HK-2 (cell line): ENCODE data around the gene RAB1B.
A peak's percentile ranks its signal among the peaks of the same experiment; 100 is the strongest.
"Not testable (repeated sequence)": the region's sequence is repeated elsewhere in the genome, so short reads cannot be mapped to it uniquely, and the experiment has no call there.

Source experiments
- DNase-seq: peaks from one replicate; pipeline ENCODE4 v3.0.0-alpha.2; 2018; ENCODE audit not compliant: unreplicated experiment

RAB1B gene

DNA sequence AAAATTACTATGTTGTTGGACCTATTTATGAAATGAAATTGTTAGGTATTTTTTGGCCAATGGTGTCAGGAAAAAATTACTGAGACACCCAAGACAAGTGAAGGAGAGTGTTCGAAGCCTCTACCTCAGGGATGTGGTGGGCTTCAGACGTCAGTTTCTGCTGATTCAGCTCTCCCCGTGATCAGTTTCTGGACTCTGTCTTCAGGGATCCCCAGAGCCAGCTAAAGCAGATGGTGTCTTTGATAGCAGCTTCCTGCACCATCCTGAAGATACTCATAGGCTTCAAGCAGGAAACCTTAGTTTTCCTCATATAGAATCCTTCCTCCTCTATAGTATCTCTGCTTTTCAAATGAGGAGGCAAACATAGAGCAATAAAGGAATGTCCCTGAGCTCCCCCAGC, 41.0 kb downstream of the RAB1B start:
- no peak for DNase-seq

DNA sequence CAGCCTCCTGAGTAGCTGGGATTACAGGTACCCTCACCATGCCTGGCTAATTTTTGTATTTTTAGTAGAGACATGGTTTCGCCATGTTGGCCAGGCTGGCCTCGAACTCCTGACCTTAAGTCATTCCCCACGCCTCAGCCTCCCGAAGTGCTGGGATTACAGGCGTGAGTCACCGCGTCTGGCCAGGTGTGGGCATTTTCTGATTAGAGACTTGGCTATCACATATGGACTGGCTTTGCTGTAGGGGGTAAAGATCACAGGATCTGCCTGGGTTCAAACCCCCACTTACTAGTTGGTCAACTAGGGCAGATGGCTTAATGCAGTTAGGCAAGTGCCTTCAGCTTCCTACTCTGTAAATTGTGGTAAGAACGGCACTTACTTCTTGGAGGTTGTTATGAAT, 41.9 kb downstream of the RAB1B start:
- no peak for DNase-seq

DNA sequence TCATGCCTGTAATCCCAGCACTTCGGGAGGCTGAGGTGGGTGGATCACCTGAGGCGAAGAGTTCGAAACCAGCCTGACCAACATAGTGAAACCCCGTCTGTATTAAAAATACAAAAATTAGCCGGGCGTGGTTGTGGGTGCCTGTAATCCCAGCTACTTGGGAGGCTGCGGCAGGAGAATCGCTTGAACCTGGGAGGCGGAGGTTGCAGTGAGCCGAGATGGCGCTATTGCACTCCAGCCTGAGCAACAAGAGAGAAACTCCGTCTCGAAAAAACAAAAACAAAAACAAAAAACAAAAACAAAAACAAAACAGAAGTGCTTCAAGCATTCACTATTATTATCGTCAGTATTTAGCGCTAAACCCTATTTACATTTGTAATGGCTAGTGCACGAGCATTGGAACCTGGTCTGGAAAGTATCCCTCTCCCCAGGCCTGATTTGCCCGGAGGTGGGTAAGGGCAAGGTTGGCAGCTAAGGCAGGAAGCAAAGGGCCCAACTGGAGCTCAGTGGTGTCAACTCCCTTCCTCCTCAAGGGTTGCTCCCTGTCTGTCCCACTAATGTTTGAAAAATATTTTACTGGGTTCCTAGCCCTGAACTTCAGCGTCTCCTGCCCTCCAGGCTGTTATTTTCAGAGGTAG, 42.5 kb downstream of the RAB1B start:
- DNase-seq: not testable (repeated sequence)

DNA sequence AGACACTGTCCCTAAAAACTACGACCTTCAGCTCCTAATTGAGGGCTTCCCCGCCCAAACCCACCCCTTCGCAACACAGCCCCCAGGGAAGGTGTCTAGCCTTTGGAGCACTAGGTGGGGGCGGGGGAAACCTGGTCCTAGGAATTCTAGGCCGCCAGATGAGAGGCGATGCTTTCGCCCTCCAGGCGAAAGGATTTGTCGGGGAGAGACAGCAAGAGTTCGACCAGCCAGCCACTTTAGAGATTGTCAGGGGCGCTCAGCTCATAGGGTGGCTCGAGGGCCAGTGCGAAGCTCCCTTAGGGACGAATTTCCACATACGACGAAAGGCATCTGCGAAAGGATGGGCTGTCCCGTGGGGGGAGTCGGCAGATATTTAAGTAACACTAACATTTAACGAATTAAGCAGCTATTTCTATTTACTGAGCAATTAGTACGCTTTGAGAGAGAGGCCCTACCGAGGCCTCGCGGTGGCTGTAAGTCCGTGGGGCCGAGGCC, 43.1 kb downstream of the RAB1B start:
- no peak for DNase-seq

DNA sequence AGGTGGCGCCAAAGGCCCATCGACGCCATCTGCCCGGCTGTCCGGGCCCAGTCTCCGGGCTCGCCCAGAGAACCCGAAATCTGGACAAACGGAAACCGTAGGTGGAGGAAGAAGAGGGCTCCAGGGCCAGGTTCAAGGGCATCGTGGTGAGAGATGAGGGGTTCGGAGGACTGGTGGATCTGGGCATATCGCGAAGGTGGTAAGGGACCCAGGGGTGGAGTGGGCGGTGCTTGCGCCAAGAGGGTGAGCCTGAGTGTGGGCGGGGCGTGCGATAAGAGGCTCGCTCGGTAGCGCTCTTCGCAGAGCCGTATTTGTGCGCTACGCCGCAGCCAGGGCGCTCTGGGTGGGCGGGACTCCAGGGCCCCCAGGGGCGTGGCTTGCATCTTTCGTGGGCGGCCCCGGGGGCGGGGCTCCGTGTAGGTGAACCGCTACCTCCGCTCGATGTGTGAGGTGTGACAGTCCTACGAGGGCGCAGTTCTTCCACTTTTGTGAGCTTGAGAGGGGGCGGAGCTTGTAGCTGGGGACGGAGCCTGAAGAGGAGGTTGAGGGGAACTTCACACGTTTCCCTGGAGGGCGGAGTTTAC, 43.6 kb downstream of the RAB1B start:
- peak; percentile 76 for DNase-seq

DNA sequence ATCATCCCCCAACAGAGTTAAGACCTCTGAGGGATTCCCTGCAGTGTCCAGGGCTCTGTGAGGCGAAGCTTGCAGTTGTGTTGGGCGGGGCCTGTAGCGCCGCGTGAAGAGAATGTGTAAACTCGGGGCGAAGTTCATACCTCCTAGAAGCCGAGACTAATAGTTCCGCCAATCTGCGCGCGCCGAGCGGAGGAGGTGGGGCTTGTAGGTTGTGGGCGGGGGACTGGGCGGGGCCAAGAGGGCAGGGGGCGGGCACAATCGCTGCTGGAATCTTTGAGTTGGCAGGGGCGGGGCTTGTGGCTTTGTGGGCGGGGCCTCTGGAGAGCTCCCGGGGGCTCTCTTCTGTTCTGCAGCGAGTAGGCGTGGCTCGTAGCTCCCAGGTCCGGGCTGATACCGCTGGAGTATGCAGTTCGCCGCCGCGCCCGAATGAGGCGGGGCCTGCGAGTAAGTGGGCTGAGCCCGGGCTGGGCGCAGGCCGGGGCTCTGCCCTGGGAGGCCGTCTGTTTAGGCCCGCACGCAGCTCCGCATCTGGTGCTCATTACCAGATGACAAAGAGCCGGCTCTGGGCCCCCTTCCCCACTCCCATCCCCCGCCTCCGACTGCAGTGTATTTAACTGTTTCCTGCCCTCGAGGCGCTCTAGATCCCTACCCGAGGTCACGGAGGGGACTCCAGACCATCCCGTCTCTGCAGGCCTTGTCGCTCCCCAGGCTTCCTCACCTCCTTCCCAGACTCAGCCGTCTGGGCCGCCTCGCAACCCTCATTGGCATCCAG, 44.3 kb downstream of the RAB1B start:
- DNase-seq: peak; percentile 97

DNA sequence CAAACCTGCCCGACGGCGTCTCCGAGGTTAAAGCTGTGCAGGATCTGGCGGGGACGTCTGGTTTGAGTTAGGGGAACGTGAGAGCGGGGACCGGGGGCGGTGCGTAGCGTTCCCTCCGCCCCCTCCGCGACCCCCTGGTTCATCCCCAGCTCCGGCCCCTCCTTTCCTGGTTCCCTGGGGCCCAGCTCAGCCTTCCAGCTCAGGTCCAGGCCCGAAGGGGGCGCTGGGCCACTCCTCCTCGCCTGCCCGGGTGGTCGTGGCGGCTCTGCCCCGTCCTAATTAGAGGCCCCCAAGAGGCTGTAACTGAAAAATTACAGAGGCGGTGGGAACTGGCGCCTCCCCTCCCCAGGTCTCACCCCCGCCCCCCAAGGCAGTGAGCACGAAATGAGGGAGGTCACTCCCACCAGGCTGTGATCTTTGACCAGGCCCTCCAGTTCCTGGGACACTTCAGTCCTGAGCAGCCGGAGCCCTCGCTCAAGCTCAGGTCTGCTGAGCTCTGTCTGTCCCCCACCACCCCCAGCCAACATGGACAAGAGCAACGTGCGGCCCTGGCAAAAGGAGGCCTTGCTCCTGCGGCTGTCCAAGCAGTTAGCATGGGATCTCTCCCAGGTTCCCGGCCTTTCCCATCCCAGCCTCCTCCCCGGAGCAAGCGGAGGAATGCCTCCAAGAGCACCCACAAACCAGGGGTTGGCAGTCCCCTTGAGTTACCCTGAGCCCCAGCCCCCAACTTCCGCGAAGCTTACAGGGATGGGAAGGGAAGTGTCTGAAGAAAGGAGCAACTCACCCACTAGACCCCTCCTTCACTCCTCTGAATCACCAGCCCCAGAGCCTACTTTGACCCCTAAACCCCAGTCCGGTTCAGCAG, 45.1 kb downstream of the RAB1B start:
- DNase-seq: no peak

DNA sequence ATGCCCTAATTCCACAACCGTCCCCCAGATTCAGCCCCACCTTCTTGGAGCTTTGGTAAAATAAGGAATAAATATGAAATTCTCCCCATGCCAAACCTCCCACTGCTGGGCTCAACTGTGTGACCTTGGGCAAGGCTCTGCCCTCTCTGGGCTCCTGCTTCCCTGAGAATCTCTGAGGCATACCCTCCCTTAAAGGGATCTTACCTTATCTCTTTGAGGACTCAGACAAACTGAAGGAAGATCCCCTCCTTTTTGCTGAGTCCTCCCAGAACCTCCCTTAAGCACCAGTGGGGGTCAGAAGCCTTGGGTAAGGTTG, 45.7 kb downstream of the RAB1B start:
- no peak for DNase-seq

DNA sequence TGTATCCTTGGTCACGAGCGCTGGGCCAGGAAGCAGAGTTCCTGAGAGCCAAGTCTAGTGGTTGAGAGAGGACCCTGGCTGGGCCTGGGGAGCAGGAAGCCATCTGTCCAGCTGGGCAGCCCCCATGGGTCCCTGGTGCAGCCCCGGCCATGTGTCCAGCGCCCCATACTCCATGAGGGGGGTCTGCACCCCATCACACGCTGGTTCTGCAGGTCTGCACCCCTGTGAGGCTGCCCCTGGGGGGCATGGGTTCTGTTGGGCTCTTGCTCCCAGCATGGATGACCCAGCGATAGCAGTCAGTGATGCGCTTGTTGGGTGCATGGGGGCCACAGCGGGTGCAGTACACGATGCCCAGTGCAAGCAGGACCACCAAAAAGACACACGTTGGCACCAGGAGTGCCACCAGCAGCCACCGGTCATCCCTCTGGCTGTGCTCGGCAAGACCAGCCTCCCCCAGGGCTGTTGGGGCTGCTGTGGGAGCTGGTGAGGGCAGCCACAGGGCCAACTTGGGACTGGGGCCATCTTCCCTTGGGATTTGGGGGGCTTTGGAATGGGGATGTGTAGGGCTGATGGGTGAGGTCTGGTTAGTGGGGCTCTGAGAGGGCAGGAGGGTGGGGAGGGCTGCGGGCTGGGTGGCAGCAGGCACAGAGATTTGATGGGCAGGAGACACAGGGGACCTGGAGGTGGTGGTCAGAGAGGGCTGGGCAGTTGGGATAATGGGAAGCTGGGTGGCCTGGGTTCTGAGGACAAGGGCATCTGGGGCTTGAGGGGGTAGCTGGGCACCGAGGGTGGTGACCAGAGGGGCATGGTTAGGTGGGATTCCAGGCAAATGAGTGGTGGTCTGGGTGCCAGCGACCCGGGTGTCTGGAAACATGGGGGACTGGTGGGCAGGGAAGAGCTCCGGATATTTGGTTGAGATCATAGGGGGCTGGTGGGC, 46.4 kb downstream of the RAB1B start:
- DNase-seq: no peak

DNA sequence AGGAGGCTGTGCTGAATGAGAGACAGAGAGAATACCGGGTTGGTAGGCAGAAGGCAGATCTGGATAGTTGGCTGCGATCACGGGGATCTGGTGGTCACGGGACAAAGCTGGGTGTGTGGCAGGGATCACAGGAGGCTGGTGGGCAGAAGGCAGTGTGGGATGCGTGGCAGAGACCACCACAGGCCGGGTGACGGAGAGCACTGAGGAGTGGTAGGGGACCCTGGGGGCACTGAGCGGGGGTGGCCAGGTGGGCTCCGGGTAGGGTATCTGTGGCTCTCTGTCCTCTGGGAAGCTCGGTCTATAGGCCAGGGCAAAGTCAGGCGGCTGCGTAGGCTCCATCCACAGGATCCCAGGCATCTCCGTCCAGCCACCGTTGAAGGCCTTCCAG, 47.1 kb downstream of the RAB1B start:
- DNase-seq: no peak

DNA sequence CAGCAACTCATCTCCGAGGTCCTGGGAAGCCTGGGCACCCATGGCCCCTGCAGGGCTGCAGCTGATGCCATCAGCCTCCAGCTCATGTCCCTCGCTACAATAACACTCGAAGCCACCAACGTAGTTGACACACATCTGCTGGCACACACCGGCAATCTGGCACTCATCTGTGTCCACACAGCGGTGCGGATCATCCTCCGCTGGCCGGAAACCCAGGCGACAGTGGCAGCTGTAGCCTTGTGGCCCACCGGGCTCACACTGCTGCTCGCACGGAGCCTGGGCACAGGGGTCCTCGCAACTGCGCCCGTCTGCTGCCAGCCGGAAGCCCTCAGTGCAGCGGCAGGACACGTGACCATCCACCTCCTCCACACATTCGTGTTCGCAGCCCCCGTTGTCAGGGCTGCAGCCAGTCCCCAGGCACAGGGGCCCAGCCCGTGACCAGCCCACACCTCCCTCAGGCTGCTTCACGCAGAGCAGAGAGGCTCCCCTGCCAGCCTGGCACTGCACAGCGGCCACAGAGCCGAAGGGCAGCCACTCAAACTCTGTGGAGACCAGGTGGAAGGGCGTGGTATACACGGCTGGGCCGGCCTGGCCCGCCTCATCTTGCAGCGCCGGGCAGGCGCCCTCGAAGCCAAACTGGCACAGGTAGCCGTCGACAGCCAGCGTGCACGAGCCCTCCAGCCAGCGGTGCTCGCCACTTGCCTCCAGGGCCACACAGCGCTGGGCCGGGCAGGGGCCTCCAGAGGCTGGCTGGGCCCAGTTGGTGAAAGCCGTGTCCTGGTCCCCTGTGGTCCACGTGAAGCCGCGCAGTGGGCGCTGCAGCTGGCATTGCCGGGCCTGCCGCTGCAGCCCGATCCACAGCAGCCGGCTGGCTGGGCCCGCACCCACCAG, 47.7 kb downstream of the RAB1B start:
- no peak for DNase-seq

DNA sequence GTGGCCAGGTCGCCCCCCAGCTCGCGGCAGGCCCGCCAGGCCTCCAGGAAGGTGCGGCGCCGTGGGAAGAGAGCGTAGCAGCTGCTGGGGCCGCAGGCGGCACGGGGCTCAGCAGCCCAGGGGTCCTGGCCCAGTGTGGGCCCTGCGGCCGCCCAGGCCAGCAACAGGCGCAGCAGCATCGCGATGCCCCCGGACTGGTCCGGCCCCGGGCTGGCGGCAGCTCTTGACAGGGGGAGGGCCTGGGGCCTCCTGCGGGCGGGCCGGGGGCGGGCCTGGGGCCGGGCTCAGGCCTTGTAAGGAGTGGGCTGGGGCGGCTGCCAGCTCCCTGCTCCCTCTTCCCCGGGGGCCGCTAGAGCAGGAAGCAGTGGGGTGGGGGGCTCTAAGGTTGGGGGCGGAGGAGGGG, 48.4 kb downstream of the RAB1B start, which contains the start of gene CD248:
TSS of gene CD248 (minus strand) at position 196 of the 403 bp plus-strand sequence. CDS start at position 179, 17 bp downstream.
- DNase-seq: no peak

DNA sequence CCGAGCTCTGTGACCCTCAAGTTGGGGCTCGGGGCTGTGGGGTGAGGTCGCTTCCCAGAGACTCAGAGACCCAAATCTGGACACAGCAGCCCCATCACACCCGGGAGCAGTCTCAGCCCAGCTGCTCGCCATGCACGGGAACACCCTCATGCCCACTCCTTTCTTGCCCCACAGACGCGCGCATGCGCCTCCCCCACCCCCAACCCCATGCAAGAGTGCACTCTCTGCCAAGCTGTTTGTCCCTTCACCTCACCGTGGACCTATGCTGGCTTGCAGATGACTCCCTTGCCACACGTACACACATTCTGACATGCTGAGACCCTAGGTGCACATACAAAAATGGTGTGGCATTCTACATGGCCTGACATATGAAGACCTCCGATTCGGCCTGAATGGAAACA, 48.9 kb downstream of the RAB1B start:
- DNase-seq: no peak

DNA sequence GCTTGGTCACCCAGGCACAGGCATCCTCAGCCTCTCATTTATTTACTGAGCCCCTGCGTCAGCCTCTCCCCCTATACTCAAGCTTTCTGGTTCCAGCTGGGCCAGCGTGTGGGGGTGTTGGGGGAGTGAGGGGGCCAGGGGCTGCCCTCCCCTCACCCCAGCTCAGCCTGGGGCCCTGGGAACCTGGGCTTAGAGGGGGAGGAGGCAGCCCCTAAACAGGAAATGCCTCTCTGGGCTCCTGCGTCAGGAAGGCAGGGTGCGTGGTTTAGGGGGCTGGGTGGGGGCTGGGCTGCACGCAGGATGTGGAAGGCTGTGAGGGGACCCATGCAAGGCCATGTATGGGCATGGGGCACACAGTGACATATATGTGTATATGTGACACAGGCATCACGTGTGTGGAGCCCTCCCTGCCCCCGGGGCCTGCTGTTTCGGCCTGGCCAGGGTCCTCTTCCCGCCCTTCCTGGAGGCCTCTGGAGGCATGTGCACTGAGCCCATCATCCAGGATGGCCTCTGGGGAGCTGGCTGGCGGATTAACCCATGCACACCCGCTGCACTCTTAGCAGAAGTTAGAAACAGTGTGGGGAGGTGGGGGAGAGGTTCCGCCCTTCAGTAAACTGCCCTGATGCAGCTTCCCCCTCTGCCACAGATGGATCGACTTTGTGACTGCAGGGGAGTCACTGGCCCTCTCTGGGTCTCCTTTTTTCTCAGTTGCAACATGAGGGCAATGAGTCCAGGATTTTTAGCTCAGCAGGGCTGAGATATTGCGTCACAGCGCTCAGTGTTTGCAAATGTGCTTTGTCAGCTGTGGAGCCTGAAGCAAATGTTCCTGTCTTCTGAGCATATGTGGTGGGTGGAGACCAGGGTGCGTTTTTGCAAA, 49.5 kb downstream of the RAB1B start:
- no peak for DNase-seq

DNA sequence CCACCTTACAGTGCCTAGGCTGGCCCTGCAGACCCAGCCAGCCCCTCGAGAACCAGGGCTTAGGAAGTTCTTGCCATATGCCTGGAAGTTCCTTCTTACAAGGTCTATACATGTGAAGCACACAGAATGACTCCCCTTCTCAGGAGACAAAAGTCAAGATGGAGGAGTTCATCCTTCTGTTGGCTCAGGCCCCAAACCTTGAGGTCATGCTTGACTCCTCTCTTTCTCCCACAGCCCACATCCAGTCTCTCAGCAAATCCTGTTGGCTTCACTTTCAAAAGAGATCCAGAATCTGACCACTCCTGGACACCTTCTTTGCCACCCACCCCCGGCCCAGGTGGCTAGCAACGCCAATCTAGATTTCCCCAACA, 50.1 kb downstream of the RAB1B start:
- no peak for DNase-seq

DNA sequence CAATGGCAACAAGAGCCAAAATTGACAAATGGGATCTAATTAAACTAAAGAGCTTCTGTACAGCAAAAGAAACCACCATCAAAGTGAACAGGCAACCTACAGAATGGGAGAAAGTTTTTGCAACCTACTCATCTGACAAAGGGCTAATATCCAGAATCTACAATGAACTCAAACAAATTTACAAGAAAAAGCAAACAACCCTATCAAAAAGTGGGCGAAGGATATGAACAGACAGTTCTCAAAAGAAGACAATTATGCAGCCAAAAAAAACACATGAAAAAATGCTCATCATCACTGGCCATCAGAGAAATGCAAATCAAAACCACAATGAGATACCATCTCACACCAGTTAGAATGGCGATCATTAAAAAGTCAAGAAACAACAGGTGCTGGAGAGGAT, 51.9 kb downstream of the RAB1B start:
- DNase-seq: not testable (repeated sequence)

DNA sequence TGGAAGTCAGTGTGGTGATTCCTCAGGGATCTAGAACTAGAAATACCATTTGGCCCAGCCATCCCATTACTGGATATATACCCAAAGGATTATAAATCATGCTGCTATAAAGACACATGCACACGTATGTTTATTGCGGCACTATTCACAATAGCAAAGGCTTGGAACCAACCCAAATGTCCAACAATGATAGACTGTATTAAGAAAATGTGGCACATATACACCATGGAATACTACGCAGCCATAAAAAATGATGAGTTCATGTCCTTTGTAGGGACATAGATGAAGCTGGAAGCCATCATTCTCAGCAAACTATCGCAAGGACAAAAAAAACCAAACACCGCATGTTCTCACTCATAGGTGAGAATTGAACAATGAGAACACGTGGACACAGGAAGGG, 52.3 kb downstream of the RAB1B start:
- not testable (repeated sequence) for DNase-seq

DNA sequence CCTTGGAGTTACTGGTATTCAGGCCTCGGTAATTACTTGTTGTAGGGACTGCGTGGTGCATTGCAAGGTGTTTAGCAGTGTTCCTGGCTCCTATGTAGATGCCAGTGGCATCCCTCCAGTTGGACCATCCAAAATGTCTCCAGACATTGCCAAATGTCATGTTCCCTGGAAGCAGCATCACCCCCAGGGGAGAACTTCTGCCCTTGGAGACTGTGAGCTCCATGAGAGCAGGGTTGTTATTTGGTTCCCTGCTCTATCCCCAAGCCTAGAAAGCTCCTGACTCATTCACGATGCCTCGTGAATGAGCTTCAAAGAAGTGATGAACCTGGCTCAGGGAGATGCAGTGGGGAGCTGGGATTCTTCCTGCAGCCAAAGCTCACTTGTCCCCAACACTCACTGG, 53.2 kb downstream of the RAB1B start:
- DNase-seq: no peak
